22Rv1 (cell line): ENCODE measurements around the gene GP5.

Experiments
- H3K27ac ChIP-seq: fragments of 450-650 bp; 2 replicates; pipeline ENCODE4 v1.5.1; 2017
- ZFX ChIP-seq: fragments of 450-650 bp; IDR thresholded peaks from 2 replicates; pipeline ENCODE4 v1.6.1; 2017; ENCODE audit warnings: antibody characterized with exemption, borderline replicate concordance
- TF ChIP-seq, protein P1 (sequence below): fragments of 450-650 bp; IDR thresholded peaks from 2 replicates; pipeline ENCODE4 v1.5.1; 2017; ENCODE audit warnings: mild to moderate bottlenecking

The GP5 gene

DNA sequence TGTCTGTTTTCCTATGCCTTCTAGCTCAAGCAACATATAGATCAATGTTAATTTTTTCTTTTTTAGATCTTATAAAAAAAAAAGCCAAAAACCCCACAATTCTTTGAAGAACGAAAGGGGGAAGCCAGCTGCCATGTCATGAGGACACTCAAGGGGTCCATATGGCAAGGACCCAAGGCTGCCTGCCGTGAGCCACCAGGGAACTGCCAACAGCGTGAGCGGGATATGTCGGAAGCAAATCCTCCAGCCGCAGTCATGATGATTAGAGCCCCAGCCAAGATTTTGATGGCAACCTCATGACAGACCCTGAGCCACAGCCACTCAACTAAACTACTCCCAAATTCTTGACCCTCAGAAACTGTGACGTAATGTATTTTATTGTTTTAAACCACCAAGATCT is 6.5 kb downstream of the GP5 start:
- TF ChIP-seq, protein P1, sequence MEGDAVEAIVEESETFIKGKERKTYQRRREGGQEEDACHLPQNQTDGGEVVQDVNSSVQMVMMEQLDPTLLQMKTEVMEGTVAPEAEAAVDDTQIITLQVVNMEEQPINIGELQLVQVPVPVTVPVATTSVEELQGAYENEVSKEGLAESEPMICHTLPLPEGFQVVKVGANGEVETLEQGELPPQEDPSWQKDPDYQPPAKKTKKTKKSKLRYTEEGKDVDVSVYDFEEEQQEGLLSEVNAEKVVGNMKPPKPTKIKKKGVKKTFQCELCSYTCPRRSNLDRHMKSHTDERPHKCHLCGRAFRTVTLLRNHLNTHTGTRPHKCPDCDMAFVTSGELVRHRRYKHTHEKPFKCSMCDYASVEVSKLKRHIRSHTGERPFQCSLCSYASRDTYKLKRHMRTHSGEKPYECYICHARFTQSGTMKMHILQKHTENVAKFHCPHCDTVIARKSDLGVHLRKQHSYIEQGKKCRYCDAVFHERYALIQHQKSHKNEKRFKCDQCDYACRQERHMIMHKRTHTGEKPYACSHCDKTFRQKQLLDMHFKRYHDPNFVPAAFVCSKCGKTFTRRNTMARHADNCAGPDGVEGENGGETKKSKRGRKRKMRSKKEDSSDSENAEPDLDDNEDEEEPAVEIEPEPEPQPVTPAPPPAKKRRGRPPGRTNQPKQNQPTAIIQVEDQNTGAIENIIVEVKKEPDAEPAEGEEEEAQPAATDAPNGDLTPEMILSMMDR: no peak
- no peak for TF ChIP-seq ZFX
- no peak overlapping the region for H3K27ac ChIP-seq

DNA sequence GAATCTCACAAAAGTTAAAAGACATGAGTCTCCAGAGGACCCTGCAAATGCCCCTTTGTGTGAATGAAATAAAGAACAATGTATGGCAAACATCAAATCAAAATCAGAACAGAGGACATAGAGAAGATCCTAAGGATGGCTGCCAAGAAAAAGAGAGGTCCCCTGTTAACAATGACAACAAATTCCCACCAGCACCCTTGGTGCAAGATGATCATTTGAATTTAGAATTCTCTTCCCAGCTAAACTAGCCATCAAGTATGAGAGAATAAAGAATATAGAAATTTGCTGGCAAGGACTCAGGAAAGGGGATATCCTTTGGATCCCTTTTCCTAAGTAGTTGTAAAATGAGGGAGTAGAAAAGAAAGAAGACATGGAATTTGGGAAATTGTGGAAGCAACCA is 8.2 kb downstream of the GP5 start:
- H3K27ac ChIP-seq: no peak overlapping the region
- TF ChIP-seq ZFX: no peak

DNA sequence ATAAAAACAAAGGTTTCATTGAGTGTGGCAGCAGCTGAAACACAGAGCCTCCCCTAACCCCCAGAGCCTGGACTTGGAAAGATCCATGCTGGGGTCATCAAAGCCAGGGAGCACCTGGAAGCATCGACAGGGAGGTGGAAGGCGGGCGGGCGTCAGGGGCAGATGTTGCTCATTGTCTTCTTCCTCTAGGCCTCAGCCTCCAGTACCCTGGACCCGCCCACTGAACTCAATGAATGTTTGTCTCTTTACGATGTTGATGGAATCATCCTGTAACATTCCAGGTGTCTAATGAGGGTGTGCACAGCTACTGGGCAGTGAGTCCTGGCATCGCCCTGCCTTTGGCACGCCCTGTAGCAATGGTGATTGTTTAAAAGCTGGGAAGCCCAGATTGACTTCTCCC is 9.8 kb downstream of the GP5 start:
- no peak for TF ChIP-seq ZFX
- TF ChIP-seq, protein P1: no peak
- no peak overlapping the region for H3K27ac ChIP-seq

DNA sequence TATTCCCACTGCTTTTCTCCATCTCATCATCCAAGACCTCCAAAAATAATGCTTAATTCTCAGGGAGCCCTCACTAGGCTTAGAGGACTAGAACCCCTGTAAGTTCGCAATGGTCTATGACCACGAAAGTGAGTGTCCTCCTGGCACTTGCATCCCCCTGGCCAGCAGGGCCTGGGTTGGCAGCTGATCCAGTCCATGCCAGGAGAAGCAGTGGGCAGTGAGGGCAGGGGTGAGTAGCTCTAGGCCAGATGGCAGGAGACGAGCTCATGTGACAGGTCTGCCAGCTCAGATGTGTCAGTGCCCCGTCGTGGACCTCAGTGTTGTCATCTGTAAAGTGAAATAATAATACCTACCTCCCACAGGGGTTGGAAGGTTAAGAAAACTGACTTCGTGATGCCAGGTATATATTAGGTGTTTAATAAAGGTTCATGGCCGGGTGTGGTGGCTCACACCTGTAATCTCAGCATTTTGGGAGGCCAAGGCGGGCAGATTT is 11.1 kb downstream of the GP5 start:
- no peak overlapping the region for H3K27ac ChIP-seq
- no peak for TF ChIP-seq ZFX
- TF ChIP-seq, protein P1: no peak

DNA sequence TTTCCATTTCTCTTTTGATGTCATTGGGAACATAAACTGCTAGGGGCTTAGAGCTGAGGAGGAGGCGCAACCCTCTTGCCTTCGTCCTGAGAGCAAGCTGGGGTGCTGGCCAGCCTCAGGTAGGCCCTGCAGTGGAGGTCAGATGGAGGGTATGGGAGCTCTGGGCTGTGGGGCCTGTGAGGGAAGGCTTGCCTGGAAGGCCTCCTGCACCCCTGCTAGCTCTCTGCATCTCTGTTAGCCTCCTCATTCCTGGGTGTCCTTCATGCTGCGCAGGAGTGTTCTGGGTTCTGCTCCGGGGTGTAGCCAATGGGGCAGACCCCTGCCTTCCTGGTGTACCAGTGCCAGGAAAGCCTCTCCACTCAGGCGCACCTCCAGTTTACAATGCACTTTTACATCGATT is 11.8 kb downstream of the GP5 start:
- H3K27ac ChIP-seq: no peak overlapping the region
- TF ChIP-seq, protein P1: no peak
- no peak for TF ChIP-seq ZFX

DNA sequence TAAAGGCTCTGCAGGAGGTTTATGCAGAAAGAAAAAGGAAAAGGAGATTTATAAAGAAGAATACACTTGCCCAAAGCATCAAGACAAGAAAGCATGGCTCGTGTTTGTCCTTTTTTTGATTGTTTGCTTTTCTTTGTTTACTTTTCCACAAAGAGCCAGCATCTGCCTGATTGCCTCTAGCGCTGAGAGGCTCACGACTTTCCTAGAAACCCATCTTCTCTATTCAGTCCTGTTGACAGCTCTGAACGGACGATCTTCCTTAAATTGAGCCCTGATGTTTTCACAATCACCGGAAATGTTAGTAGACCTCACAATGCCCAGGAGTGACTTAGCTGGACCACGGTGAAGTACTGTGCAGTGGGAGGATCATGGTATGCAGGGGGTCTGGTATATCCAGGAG is 12.4 kb downstream of the GP5 start:
- TF ChIP-seq ZFX: no peak
- H3K27ac ChIP-seq: no peak overlapping the region

DNA sequence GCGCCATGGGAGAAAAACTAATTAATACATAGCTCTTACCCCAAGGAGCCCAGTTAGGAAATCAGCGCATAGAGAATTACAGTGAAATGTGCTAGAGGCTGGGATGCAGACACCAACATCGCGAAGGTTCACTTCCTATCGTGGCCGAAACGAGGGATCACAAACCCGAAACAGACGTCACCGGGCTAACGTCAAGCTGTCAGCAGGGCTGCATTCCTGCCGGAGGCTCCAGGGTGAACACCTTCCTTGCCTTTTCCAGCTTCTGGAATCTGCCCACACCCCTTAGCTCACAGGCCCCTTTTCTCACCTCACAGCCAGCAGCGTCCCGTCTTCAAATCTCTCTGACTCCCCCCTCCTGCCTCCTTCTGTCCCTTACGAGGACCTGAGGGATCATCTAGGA is 13.0 kb downstream of the GP5 start:
- no peak overlapping the region for H3K27ac ChIP-seq
- TF ChIP-seq, protein P1: no peak
- no peak for TF ChIP-seq ZFX

DNA sequence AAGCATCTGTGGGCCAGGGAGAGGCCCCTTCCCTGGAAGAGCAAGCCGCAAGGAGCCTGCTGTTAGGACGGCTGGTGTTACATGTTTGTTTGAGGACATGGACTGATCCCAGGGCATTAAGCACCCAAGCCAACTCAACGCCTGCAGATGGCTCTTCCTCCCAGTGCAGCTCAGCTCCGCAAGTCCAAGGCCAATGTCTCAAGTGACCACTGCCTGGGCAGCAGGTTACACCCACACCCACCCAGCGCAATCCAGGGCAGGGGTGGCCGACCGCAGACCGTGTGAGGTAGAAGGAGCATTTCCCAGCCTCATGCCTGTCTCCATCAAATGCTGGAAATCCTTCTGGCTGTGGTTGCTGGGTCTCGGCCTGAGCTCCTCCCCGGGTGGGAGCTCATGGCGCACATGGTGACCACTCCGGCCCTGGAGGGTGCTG is 14.5 kb downstream of the GP5 start:
- TF ChIP-seq ZFX: no peak
- TF ChIP-seq, protein P1: no peak

More for the DNA sequence above, 14.5 kb downstream of the GP5 start:
- H3K27ac ChIP-seq: no peak overlapping the region
